HG02852 (cell line): Measurements from ENCODE around the gene SLF2.
A peak's percentile ranks its signal among the peaks of the same experiment; 100 is the strongest.

ENCODE experiments used
- ATAC-seq: cut with Tn5 transposase; IDR thresholded peaks from one replicate; pipeline ENCODE4 v1.9.1; 2021; ENCODE audit warnings: mild to moderate bottlenecking, moderate library complexity; ENCODE audit not compliant: unreplicated experiment

SLF2 gene

GRCh38 chr10:100979791-100980272 is 67.1 kb downstream of the SLF2 start:
- no peak for ATAC-seq

GRCh38 chr10:100980311-100980710 is 67.5 kb downstream of the SLF2 start:
- ATAC-seq: no peak

GRCh38 chr10:100980711-100981110 is 67.9 kb downstream of the SLF2 start:
- no peak for ATAC-seq

DNA sequence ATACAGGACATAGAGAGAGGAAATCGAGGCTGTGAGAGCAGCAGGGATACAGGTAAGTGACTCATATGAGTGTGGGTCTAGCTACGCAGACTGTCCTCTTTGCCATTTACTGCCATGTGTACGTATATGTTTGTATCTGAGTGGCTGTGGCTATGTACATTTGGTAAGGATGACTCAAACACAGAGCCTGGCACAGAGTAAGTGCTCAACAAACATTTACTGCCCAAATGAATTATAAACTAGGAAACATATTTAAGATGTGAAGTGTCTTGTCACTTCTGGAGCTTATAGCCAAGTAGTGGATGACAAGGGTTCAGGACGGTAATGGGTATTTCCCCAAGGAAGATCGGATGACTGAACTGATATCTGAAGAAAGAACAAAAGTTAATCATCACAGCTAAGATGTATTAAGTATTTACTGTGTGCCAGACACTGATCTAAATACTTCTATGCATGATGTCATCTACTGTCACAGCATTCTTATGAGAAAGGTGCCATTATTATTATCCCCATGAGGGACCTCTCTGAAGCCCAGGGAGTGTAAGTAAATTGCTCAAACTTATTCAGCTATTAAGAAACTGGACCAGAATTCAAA is 68.5 kb downstream of the SLF2 start:
- ATAC-seq: no peak

GRCh38 chr10:100982916-100983830 is 70.4 kb downstream of the SLF2 start:
- ATAC-seq: no peak

DNA sequence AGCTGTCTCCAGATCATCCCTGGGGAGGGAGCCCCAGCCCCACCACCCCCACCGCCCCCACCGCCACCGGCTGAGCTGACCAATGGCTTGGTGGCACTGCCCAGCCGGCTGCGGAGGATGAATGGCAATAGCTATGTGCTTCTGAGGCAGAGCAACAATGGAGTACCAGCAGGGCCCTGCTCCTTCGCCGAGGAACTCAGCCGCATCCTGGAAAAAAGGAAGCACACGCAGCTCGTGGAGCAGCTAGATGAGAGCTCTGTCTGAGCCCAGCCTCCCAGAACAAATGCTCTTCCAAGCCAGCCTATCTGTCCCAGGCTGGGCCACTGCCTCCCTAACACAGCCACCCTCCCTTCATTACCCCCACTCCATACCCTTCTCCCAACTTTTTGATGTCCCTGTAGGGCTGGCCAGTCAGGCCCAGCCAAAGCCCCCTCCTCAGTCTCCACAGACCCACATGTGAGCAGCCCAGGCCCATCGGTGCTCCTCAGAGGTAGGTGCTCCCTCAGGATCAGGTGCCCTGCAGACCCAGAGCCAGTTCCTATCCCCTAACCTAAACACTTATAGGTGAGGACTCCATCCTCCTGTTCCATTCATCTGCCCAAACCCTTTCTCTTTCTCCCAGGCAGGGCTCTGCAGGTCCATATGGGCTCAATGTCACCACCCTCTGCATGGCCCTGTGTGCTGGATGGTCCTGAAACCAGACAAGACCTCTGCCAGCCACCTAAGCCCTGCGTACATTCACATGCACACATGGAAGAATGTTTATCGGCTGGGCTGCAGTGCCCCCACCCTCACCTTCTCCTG is 71.3 kb downstream of the SLF2 start:
- no peak for ATAC-seq

DNA sequence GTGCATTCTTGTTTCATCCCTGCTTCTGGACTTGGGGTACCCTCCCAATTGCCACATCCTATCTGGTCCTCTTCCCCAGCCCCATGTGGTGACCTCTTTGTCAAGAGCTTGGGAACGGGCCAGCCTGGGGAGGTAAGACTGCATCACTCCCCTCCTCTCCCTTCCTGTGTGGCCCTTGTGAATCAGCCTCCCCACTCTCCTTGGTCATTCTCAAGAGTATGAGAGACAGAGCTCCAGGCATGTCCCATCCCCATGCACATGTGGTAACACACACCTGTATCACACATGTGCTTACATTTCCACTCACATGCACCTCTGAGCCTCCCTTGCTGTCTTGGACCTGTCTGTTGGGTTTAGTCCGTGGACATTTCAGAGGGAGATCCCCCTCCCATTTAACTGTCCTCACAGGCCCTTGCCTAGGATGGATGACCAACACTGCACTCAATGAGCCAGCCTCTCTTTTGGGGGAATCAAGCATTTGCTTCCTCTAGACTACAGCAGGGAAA is 72.0 kb downstream of the SLF2 start:
- ATAC-seq: no peak

DNA sequence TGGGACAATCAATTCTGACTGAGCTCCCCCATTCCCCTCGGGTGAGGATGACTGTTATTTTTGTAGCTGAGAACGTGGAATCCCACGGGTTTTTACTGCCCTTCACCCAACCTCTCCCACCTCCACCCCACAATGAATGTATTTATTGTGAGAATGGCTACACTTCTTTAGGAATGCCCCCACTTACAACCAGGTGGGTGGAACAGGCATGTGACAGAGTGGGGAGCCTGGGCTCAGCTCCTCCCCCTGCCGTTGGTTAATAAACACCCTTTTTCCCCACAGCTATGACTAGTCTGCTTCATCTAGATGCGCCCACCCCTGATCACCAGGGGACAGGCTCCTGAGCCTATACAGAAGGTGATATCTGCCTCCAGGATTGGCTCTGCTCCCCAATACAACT is 72.6 kb downstream of the SLF2 start:
- no peak for ATAC-seq

GRCh38 chr10:100986623-100986951 is 73.8 kb downstream of the SLF2 start:
- no peak for ATAC-seq

DNA sequence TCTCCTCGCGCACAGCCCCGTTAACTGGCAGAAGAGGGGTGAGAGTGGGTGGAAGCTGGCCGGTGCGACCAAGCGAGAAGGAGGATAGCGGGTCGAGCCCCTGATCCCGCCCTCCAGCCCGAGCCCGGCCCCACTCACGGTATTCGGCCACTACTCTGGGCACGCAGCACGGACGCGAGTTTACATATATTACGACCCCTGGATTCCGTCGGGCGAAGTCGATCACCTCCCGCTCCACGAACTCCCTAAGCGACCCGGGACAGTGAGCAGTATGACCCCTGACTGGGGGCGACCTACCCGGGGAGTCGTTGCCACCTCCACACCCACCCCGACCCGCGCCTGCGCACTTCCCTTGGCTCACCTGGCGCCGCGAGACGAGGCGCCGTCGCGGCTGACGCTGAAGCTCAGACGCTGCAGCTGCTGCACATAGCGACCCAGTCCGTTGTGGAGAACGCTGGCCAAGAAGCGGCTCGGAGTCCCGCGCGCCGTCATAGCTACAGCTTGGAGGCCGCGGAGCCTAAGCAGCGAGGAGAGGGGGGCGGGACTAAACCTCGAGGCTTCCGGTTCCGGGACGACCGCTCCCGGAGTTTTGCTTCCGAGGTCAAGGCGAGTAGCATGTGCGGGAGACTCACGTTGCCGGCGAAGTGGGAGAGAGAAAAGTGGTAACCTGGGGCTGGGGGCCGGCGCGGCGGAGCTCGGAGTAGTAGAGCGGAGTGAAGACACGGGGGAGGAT is 74.4 kb downstream of the SLF2 start, which contains the start of the genes MRPL43 and TWNK:
MRPL43 (minus strand) TSS at position 546 of the 733 bp plus-strand sequence; CDS start at position 492, 54 bp downstream.
TWNK (plus strand) TSS at position 592 of the 733 bp plus-strand sequence. CDS start 668 bp downstream, outside the sequence.
- ATAC-seq: peak; percentile 82

DNA sequence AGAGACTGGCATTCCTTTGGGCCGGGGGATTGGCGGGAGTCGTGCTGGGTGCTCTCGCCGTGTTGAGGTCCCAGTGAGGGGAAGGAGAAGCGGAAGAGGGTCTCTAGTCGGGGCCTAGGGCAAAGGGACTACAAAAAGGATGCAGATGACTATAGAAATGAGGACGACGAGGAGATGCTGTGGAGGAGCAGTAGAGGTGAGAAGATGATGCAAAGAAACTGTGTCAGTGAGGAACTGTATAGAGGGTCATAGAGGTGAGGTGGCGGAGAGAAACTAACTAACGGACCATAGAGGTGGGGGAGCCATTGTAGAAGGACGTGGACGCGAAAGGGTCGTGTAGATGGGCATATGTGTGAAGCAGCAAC is 74.9 kb downstream of the SLF2 start:
- no peak for ATAC-seq

- no peak for ATAC-seq
These were observed 75.4 kb downstream of the SLF2 start for GRCh38 chr10:100988166-100988565.

DNA sequence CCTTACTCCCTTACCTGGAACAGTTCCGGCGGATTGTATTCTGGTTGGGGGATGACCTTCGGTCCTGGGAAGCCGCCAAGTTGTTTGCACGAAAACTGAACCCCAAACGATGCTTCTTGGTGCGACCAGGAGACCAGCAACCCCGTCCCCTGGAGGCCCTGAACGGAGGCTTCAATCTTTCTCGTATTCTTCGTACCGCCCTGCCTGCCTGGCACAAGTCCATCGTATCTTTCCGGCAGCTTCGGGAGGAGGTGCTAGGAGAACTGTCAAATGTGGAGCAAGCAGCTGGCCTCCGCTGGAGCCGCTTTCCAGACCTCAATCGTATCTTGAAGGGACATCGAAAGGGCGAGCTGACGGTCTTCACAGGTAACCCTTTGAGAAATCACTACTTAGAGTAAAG is 76.3 kb downstream of the SLF2 start:
- ATAC-seq: no peak

DNA sequence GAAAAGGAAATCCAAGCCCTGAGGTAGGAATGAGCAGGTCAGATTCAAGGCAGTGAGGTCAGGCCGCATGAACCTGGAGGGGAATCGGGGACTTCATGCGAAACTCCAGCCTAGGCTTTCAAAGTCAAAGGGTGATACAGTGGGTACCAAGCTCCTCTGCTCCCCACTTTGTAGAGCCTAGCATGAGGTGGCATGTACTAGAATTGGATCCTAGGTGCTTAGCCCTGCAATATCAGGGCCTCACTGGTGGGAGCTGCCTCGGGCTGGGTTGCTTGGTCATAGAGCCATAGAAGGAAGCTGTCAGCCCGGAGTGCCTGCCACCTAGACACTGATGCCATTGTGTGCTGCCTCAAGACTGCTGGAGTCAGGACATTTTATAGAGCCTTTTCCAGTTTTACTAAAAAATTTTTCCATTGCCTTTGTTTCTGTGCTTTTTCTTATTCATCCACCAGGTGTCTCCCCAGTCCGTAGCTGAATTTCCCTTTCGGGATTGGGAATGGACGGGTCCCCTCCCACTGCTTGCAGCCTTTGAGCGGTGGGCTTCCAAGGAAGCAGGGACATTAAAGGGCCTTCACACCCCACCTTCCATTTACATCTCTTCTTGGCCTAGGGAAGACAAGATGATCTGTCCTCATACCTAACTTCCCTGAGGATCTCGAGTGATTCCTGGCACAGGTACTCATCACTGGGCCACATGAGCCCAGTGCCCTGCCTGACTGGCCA is 81.4 kb downstream of the SLF2 start:
- ATAC-seq: no peak

DNA sequence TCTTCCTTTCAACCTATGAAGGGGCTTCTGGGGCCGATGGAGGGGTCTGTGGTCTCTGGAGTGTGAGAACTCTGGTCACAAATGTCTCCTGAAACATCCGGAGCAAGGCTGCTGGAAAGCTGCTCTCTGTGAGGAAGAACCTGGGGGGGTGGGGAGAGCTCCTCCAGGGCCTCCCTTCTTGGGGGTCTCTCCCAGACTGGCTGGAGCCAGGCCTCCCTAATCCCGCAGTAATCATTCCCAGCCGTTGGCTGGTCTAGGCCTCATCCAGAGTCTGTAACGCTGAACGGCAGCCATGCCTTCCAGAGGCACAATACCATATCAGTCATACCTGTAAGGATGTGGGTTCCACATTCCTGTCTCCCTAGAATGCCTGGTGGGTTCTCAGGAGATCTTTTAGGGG is 82.4 kb downstream of the SLF2 start:
- no peak for ATAC-seq

DNA sequence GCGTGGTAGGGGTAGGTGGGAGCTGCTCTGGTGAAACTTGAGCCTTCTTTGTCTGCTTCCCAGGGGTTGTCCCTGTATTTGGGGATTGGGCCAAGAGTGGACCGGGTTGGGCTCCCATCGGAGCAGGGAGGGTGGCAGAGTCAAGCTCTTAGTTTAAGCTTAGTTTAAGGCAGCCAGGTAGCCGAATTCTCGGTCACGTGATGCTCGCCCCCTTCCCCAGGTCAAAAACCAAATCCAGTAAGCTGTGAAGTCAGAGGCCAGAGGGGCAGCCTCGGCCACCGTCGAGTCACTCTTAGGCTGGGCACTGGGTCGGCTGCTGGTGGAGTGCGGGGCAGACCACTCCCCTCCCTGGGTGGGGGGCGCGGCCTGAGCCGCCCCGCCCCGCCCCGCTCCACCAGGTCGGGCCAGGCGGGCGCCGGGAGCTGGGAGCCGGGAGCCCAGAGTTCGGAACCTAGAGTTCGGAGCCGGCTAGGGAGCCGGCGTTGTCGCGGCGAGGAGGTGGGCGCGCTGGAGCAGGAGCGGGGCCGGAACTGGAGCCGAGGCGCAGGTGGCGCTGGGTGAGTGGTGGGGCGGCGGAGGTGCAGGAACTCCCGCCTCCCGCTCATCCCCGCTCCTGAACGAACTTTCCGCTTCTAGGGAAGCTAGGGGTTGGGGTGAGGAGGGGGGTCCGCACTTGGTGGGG is 84.1 kb downstream of the SLF2 start:
- ATAC-seq: peak; percentile 29

GRCh38 chr10:100997360-100998182 is 84.8 kb downstream of the SLF2 start:
- peak; percentile 34 for ATAC-seq
